GM13977 (cell line): ENCODE results near the gene MUC4.
"Not testable (repeated sequence)": the region's sequence is repeated elsewhere in the genome, so short reads cannot be mapped to it uniquely, and the experiment has no call there.

Experiments used
- DNase-seq: peaks from one replicate; pipeline ENCODE4 v3.0.0; 2012; ENCODE audit warnings: low spot score
- in situ Hi-C: fragments of 300-500 bp; cut with MboI; formaldehyde crosslinking; loops from one replicate; pipeline ENCODE4 v1.12.0; 2022; ENCODE audit warnings: low sequenced_read_pairs, low pct_unique_long_range_greater_than_20kb, mixed read lengths, inconsistent platforms; ENCODE audit not compliant: unreplicated experiment
- TF ChIP-seq, protein P1 (sequence below): IDR thresholded peaks from 2 replicates; pipeline ENCODE4 v1.5.1; 2012; ENCODE audit warnings: mild to moderate bottlenecking, control low read depth; ENCODE audit not compliant: insufficient read depth; ENCODE audit errors: extremely low read depth, missing control alignments

MUC4 gene

DNA sequence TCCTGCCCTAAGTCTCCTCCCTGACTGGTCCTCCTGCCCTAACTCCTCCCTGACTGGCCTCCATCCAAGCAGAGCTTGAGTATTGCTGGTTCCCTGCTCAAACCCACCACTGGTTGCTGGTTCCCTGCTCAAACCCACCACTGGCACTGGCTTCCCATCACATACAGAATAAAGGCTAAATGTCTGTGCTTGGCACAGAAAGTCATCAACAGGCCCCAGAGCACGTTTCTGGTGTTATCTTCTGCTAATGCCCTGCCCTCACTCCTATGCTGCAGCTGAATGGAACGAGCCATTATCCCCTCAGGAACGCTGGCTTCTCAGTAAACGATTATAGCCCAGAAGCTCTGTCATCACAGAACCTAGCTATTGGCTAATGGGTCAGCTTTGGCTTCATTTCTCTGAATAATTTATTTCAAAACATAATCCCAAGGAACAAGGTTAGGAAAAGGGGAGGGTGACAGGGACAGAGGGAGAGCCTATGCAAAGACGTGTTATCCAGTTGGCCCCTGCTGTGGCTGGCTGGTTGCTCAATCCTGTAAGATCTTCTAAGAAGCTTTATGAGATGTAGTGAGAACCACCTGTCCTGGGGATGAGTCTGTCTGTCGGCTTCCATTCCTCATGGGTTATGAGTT, 97.2 kb downstream of the MUC4 start:
- in situ Hi-C loops = no loop called here
- TF ChIP-seq, protein P1, sequence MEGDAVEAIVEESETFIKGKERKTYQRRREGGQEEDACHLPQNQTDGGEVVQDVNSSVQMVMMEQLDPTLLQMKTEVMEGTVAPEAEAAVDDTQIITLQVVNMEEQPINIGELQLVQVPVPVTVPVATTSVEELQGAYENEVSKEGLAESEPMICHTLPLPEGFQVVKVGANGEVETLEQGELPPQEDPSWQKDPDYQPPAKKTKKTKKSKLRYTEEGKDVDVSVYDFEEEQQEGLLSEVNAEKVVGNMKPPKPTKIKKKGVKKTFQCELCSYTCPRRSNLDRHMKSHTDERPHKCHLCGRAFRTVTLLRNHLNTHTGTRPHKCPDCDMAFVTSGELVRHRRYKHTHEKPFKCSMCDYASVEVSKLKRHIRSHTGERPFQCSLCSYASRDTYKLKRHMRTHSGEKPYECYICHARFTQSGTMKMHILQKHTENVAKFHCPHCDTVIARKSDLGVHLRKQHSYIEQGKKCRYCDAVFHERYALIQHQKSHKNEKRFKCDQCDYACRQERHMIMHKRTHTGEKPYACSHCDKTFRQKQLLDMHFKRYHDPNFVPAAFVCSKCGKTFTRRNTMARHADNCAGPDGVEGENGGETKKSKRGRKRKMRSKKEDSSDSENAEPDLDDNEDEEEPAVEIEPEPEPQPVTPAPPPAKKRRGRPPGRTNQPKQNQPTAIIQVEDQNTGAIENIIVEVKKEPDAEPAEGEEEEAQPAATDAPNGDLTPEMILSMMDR = no peak
- DNase-seq = no peak

GRCh38 chr3:195713150-195713549, 98.6 kb downstream of the MUC4 start:
- DNase-seq, in situ Hi-C loops: not testable (repeated sequence)

- in situ Hi-C loops, DNase-seq: not testable (repeated sequence)
Measured at GRCh38 chr3:195712535-195712910, 99.2 kb downstream of the MUC4 start.

DNA sequence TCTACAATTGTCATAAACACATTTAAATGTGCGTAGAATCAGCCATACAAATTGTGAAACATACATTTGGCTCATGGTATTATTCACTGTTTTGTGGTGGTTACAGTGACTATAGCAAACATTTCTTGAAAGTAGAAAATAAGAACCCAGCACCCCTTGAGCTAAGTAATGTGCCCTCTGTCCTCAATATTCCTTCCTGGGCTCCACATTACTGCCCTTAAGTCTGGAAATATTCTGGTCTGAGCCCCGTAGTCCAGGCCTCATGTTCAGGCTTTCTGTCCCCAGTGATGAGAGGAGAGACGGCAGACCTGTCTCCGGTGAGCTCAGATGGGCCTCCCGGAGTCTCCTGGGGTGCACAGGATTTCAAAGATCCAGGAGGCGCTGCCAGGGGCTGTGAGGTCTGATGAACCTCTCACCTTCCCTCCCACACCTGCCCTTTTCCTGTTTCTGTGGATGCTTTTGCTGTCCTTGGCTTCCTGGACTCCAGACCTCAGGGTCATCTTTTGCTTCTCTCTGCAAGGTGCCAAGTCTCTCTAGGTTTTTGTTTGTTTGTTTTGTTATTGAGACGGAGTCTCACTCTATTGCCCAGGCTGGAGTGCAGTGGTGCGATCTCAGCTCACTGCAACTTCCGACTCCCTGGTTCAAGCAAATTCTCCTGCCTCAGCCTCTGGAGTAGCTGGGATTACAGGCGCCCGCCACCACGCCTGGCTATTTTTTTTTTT, 99.8 kb downstream of the MUC4 start:
- TF ChIP-seq, protein P1 = no peak
- in situ Hi-C loops = no loop called here
- no peak for DNase-seq

DNA sequence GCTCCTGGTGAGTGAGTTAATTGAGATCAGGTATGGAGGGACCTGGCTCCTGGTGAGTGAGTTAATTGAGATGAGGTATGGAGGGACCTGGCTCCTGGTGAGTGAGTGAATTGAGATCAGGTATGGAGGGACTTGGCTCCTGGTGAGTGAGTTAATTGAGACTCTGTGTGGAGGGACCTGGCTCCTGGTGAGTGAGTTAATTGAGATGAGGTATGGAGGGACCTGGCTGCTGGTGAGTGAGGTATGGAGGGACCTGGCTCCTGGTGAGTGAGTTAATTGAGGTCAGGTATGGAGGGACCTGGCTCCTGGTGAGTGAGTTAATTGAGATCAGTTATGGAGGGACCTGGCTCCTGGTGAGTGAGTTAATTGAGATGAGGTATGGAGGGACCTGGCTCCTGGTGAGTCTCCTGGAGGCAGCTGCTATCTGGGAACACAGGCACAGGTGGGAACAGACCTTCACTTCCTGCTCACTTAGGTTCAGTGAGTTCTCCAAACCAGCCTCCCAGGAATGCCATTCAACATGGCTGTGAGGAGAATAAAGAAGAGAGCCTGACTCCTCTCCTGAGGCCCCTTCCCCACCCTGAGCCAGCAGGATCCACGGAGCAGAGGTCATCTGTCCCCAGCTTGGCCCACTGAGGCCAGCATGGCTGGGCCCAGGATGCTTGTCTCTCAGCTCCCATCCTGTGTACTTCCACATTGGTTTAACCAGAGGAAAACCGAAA, 100.5 kb downstream of the MUC4 start:
- DNase-seq, in situ Hi-C loops: not testable (repeated sequence)

GRCh38 chr3:195710126-195710905, 101.4 kb downstream of the MUC4 start:
- DNase-seq, in situ Hi-C loops: not testable (repeated sequence)

GRCh38 chr3:195709676-195710085, 102.0 kb downstream of the MUC4 start:
- DNase-seq = no peak
- TF ChIP-seq, protein P1 = no peak
- in situ Hi-C loops = no loop called here

DNA sequence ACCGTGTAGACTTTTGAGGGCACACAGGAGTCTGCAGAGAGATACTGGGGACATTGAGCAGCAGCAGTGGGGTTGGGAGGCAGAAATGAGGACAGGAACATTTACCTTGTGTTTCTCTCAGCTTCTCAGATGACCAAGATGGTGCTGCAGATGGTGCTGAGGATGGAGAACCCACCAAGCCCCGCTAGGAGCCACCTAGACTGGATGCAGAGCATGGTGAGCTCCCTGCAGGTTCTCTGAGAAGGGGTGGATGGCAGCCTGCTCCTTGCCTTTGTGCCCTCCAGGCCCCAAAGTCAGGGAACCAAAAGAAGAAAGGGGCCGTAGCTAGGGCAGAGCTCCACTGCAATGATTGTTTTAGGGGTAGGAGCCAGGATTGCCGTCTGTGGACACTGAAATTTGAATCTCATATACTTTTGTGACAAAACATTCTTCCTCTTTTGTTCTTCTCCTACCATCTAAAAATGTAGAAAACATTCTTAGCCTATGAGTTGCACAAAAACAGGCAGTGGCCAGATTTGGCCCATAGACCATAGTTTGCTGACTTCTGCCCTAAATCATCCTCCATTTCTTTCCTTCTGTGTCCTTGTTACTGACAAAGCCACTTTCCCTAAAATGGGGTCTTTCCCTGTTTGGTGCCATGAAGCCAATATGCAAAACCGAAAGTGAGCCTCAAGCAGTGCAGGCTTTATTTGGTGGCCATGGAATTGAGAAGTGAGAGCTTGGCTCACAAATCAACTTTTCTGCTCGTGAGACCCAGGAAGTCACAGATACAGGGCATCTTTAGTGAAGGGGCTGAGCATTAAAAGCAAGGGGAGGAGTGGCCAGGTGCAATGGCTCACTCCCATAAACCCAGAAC, 102.9 kb downstream of the MUC4 start:
- no peak for DNase-seq
- in situ Hi-C loops = no loop called here
- TF ChIP-seq, protein P1 = no peak
